ENCODE data around the gene ACO1.

GRCh38 chr9:32380944-32381343 lies 3.5 kb upstream of the ACO1 start:
- no peak for TF ChIP-seq PKNOX1 (IDR thresholded peaks at IDR 0.05)
- no peak for TF ChIP-seq ELF4 (IDR thresholded peaks at IDR 0.05)
- no peak for TF ChIP-seq BHLHE40 (IDR thresholded peaks at IDR 0.05; ENCODE audit: borderline replicate concordance)
- TF ChIP-seq ZNF384 (IDR thresholded peaks at IDR 0.05) = no peak
- TF ChIP-seq SP1 (IDR thresholded peaks at IDR 0.05) = no peak
- no peak for TF ChIP-seq HDGF (IDR thresholded peaks at IDR 0.05; ENCODE audit: borderline replicate concordance)

All from HEK293T (cell line).